SK-N-MC (cell line): Measurements from ENCODE around the gene PKDREJ.

Source experiments
- EZH2 ChIP-seq: fragments of 200-600 bp; sonication (generic); IDR thresholded peaks from one replicate; pipeline ENCODE4 v1.6.1; 2017; ENCODE audit warnings: antibody characterized with exemption
- FOXP2 ChIP-seq: optimal IDR thresholded peaks from 2 replicates; pipeline ENCODE3; 2011; ENCODE audit warnings: mild to moderate bottlenecking, moderate library complexity; ENCODE audit not compliant: insufficient read depth; ENCODE audit errors: extremely low read length, control extremely low read depth
- POLR2AphosphoS5 ChIP-seq: IDR thresholded peaks from 2 replicates; pipeline ENCODE4 v1.6.1; 2012; ENCODE audit warnings: mild to moderate bottlenecking, low read depth, low read length, borderline replicate concordance

- TF ChIP-seq POLR2AphosphoS5 (no peak), EZH2 (no peak), FOXP2 (no peak)
These were observed 36.6 kb downstream of the PKDREJ start for GRCh38 chr22:46226577-46226976.
